GM12873 (cell line): ENCODE results near the gene SMG9.

ENCODE experiments used
- CTCF ChIP-seq: IDR thresholded peaks from 2 replicates; pipeline ENCODE4 v1.5.1; 2012; ENCODE audit warnings: low read depth, mild to moderate bottlenecking, moderate library complexity, low read length, control low read depth; ENCODE audit not compliant: insufficient read depth; ENCODE audit errors: missing control alignments

The SMG9 gene

GRCh38 chr19:43749898-43750297 is 4.9 kb downstream of the SMG9 start:
- no peak for TF ChIP-seq CTCF

GRCh38 chr19:43749152-43749551 is 5.6 kb downstream of the SMG9 start:
- TF ChIP-seq CTCF: no peak

GRCh38 chr19:43748685-43749084 is 6.1 kb downstream of the SMG9 start:
- no peak for TF ChIP-seq CTCF

- no peak for TF ChIP-seq CTCF
Observed at GRCh38 chr19:43748205-43748594, 6.6 kb downstream of the SMG9 start.

- TF ChIP-seq CTCF: no peak
Observed at GRCh38 chr19:43747557-43748204, 7.1 kb downstream of the SMG9 start.

- no peak for TF ChIP-seq CTCF
Observed at GRCh38 chr19:43743059-43743458, 11.7 kb downstream of the SMG9 start.

- no peak for TF ChIP-seq CTCF
Observed at GRCh38 chr19:43741075-43741825, 13.5 kb downstream of the SMG9 start.
